ENCODE results near the gene FAM167B. TPM values are rescaled to one million over a fixed set of nuclear protein-coding genes. Genes with fewer than 3 reads are reported as not detected.

FAM167B gene
- 0.78 and 0.80 TPM in 2 replicates for total RNA-seq

DNA sequence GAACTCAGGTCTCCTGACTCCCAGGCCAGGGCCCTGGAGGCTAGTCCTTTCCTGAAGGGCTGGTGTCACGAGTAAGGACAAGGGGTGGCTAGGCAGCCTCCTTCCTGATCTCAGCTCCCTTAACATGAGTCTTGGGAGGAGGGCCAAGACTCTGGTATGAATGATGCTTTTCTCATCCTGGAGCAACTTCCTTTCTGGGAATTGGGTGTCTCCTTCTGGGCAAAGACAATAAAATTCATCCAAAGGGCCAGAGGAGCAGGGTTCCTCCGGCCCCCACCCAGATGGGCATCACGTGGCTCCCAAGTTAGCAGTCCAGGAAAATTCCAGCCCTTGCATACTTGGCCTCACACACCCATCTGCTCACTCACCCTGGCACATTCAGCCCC is at the start of gene FAM167B:
FAM167B (plus strand) TSS at position 335 of the 386 bp plus-strand sequence. CDS start 200 bp downstream, outside the sequence.
- no peaks in the 10 kb centered on the region for H3K9me3 Mint-ChIP-seq
- H3K27ac Mint-ChIP-seq = peak within 1 kb of the TSS; percentile 94
- DNase-seq (ENCODE audit: low spot score) = no peak
- intact Hi-C loops (cut with micrococcal nuclease) = no loop called here
- H3K4me1 Mint-ChIP-seq (ENCODE audit: low read depth) = peaks cover 35% of the 10 kb centered on the region
- peaks cover 4% of the 10 kb centered on the region for H3K36me3 Mint-ChIP-seq (ENCODE audit: low read depth)
- no peaks in the 10 kb centered on the region for H3K27me3 Mint-ChIP-seq (ENCODE audit: low read depth)
- H3K4me3 Mint-ChIP-seq (ENCODE audit: low read depth) = peak within 1 kb of the TSS; percentile 66

- intact Hi-C loops (cut with micrococcal nuclease) = no loop called here
- Mint-ChIP-seq H3K4me1 (ENCODE audit: low read depth) (peaks cover 74% of the 10 kb centered on the region), H3K27ac (no peak overlapping the region), H3K27me3 (ENCODE audit: low read depth) (no peaks in the 10 kb centered on the region), H3K9me3 (no peaks in the 10 kb centered on the region), H3K4me3 (ENCODE audit: low read depth) (no peak overlapping the region), H3K36me3 (ENCODE audit: low read depth) (peaks cover 64% of the 10 kb centered on the region)
- no peak for DNase-seq (ENCODE audit: low spot score)
These were observed 49.2 kb upstream of the FAM167B start for GRCh38 chr1:32197837-32198236.

DNA sequence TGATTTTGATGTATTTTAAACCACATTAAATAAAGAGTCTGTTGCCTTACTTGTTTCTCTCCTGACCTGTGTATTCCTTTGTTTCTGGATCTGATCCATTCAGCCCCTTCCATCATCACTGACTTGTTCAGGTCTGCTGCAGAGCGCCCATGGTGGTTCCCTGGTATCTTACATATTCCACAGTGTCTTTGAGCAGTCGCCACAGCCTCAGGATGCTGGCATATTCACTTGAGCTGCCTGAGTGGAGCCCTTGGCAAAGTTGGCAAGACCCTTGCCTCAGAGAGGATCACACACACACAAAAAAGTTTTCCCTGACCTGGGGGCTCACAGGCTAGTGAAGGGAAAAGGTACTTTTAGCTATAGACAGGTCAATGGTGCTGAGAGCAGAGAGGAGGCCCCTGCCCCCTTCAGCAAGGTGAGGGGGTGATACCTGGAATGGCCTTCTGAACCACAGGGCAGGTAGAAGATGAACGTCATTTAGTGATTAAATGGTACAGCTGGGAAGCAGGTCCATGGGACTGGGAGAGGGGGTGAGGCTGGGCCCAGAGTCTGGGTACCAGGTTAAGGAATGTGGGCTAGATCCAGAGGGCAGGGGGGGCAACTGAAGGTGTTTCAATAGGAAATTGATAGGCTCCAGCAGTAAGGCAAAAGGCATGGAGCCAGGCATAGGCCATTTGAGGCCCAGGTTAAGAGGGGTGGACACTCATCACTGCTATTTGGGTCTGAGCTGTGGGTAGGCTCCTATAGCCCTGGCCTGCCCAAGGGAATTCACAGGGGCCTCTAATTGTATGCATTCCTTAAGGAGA is 48.6 kb upstream of the FAM167B start:
- Mint-ChIP-seq H3K9me3 (no peaks in the 10 kb centered on the region), H3K27me3 (ENCODE audit: low read depth) (no peaks in the 10 kb centered on the region), H3K4me1 (ENCODE audit: low read depth) (peaks cover 71% of the 10 kb centered on the region), H3K4me3 (ENCODE audit: low read depth) (peak overlapping the region; percentile 15), H3K27ac (peak overlapping the region; percentile 24), H3K36me3 (ENCODE audit: low read depth) (peaks cover 61% of the 10 kb centered on the region)
- intact Hi-C loops (cut with micrococcal nuclease) = no loop called here
- DNase-seq (ENCODE audit: low spot score) = no peak

GRCh38 chr1:32199043-32199716 is 47.8 kb upstream of the FAM167B start:
- Mint-ChIP-seq H3K27me3 (ENCODE audit: low read depth) (no peaks in the 10 kb centered on the region), H3K36me3 (ENCODE audit: low read depth) (peaks cover 60% of the 10 kb centered on the region), H3K4me1 (ENCODE audit: low read depth) (peaks cover 69% of the 10 kb centered on the region), H3K4me3 (ENCODE audit: low read depth) (peak overlapping the region; percentile 23), H3K27ac (peak overlapping the region; percentile 24), H3K9me3 (no peaks in the 10 kb centered on the region)
- intact Hi-C loops (cut with micrococcal nuclease) = no loop called here
- no peak for DNase-seq (ENCODE audit: low spot score)

DNA sequence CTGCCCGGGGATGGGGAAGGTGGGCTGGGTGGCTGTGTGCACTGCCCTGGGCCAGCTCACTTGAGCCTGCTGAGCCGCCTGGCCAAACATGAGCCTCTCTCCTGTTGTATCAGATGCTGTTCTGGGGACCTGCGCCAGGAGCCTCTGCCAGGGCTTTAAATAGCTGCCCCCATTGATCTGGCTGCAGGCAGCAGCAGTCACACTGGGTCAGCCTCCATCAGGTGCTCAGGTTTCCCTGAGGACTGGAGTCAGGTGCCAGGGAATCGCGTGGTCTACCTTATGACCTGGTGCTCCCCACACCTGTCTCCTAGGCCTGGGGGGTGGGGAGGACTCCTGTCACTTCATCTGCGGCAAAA is 47.3 kb upstream of the FAM167B start:
- DNase-seq (ENCODE audit: low spot score) = no peak
- Mint-ChIP-seq H3K27ac (peak overlapping the region; percentile 90), H3K4me3 (ENCODE audit: low read depth) (peak overlapping the region; percentile 80), H3K36me3 (ENCODE audit: low read depth) (peaks cover 60% of the 10 kb centered on the region), H3K4me1 (ENCODE audit: low read depth) (peaks cover 64% of the 10 kb centered on the region), H3K27me3 (ENCODE audit: low read depth) (no peaks in the 10 kb centered on the region), H3K9me3 (no peaks in the 10 kb centered on the region)
- intact Hi-C loops (cut with micrococcal nuclease) = loop anchor here (1.0 to 10.0 kb wide), 4 partner anchors 19 to 615 kb away; partner anchors contain the start of genes BSDC1, LCK, S100PBP and YARS1

- no peaks in the 10 kb centered on the region for H3K9me3 Mint-ChIP-seq
- no peaks in the 10 kb centered on the region for H3K27me3 Mint-ChIP-seq (ENCODE audit: low read depth)
- intact Hi-C loops (cut with micrococcal nuclease) = loop anchor here (1.0 to 10.0 kb wide), 4 partner anchors 20 to 614 kb away; partner anchors contain the start of genes BSDC1, LCK, S100PBP and YARS1
- peak within 1 kb of the TSS; percentile 80 for H3K4me3 Mint-ChIP-seq (ENCODE audit: low read depth)
- peaks cover 56% of the 10 kb centered on the region for H3K36me3 Mint-ChIP-seq (ENCODE audit: low read depth)
- peak; percentile 49 for DNase-seq (ENCODE audit: low spot score)
- H3K27ac Mint-ChIP-seq = peak within 1 kb of the TSS; percentile 93
- peaks cover 57% of the 10 kb centered on the region for H3K4me1 Mint-ChIP-seq (ENCODE audit: low read depth)
These were observed 46.6 kb upstream of the FAM167B start, which contains the start of gene CCDC28B for GRCh38 chr1:32200226-32201010. Gene CCDC28B (plus strand): TSS chr1:32200595. CDS start chr1:32201936, 1,341 bp downstream.

- Mint-ChIP-seq H3K27me3 (ENCODE audit: low read depth) (no peaks in the 10 kb centered on the region), H3K9me3 (no peaks in the 10 kb centered on the region), H3K4me1 (ENCODE audit: low read depth) (peaks cover 53% of the 10 kb centered on the region), H3K4me3 (ENCODE audit: low read depth) (peak overlapping the region; percentile 80), H3K27ac (peak overlapping the region; percentile 93), H3K36me3 (ENCODE audit: low read depth) (peaks cover 50% of the 10 kb centered on the region)
- DNase-seq (ENCODE audit: low spot score) = peak; percentile 76
- intact Hi-C loops (cut with micrococcal nuclease) = loop anchor here (5.0 to 10.0 kb wide), 3 partner anchors 51 to 614 kb away; partner anchors contain the start of genes BSDC1, LCK, S100PBP and YARS1
These were observed 45.8 kb upstream of the FAM167B start for GRCh38 chr1:32201011-32201855.

- H3K27ac Mint-ChIP-seq = peak overlapping the region; percentile 28
- intact Hi-C loops (cut with micrococcal nuclease) = loop anchor here (5.0 to 10.0 kb wide), 3 partner anchors 47 to 610 kb away; partner anchors contain the start of genes BSDC1, LCK, S100PBP and YARS1
- H3K36me3 Mint-ChIP-seq (ENCODE audit: low read depth) = peaks cover 37% of the 10 kb centered on the region
- H3K9me3 Mint-ChIP-seq = no peaks in the 10 kb centered on the region
- DNase-seq (ENCODE audit: low spot score) = no peak
- peak overlapping the region; percentile 87 for H3K4me3 Mint-ChIP-seq (ENCODE audit: low read depth)
- no peaks in the 10 kb centered on the region for H3K27me3 Mint-ChIP-seq (ENCODE audit: low read depth)
- H3K4me1 Mint-ChIP-seq (ENCODE audit: low read depth) = peaks cover 34% of the 10 kb centered on the region
These were observed 42.1 kb upstream of the FAM167B start for GRCh38 chr1:32204943-32205361.

- H3K4me3 Mint-ChIP-seq (ENCODE audit: low read depth) = peak within 1 kb of the TSS; percentile 87
- peaks cover 28% of the 10 kb centered on the region for H3K4me1 Mint-ChIP-seq (ENCODE audit: low read depth)
- H3K9me3 Mint-ChIP-seq = no peaks in the 10 kb centered on the region
- DNase-seq (ENCODE audit: low spot score) = peak; percentile 82
- H3K27me3 Mint-ChIP-seq (ENCODE audit: low read depth) = no peaks in the 10 kb centered on the region
- H3K27ac Mint-ChIP-seq = peak within 1 kb of the TSS; percentile 83
- peaks cover 37% of the 10 kb centered on the region for H3K36me3 Mint-ChIP-seq (ENCODE audit: low read depth)
- intact Hi-C loops (cut with micrococcal nuclease) = loop anchor here (10.0 kb wide), 1 partner anchor 609 kb away; the partner anchor contains the start of genes S100PBP and YARS1
These were observed 41.3 kb upstream of the FAM167B start, which contains the start of gene IQCC for GRCh38 chr1:32205401-32206370. Gene IQCC (plus strand): TSS chr1:32205671. CDS start chr1:32205682, 11 bp downstream.

DNA sequence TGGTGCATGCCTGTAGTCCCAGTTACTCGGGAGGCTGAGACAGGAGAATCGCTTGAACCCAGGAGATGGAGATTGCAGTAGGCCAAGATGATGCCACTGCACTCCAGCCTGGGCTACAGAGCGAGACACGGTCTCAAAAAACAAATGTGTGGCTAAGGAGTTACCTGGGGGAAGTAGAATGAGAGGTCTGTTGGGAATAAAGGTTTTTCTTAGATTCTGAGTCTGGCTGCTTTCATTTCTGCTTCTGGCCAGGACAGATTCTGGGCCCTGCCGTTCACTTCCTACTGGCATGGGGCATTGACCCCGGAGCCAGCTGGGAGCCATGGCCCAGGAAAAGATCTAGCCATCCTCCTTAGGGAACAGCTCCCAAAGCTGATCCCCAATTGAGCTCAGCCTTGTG is 38.6 kb upstream of the FAM167B start:
- Mint-ChIP-seq H3K9me3 (no peaks in the 10 kb centered on the region), H3K27ac (no peak overlapping the region), H3K27me3 (ENCODE audit: low read depth) (no peaks in the 10 kb centered on the region), H3K36me3 (ENCODE audit: low read depth) (peaks cover 26% of the 10 kb centered on the region), H3K4me1 (ENCODE audit: low read depth) (peaks cover 16% of the 10 kb centered on the region), H3K4me3 (ENCODE audit: low read depth) (no peak overlapping the region)
- no peak for DNase-seq (ENCODE audit: low spot score)
- intact Hi-C loops (cut with micrococcal nuclease) = loop anchor here (10.0 kb wide), 1 partner anchor 606 kb away; the partner anchor contains the start of genes S100PBP and YARS1

All from activated T-helper 2 cell treated with anti-CD3 and anti-CD28 coated beads, Interferon-gamma antibody, Interleukin-2, Interleukin-4, amounts not matched to agents 10 μg/mL and 5 μg/mL and 100 μg/mL, durations not matched to agents 14 hours and 24 hours and 36 hours (primary cell).